BLaER1 (cell line): ENCODE measurements around the gene IL17F.

ENCODE experiments used
- H3K27ac ChIP-seq: shearing (Covaris generic); formaldehyde crosslinking; 2 replicates; pipeline ENCODE4 v1.8.1; 2022
- H3K27me3 ChIP-seq: shearing (Covaris generic); formaldehyde crosslinking; 2 replicates; pipeline ENCODE4 v1.8.1; 2022
- H3K36me3 ChIP-seq: shearing (Covaris generic); formaldehyde crosslinking; 2 replicates; pipeline ENCODE4 v1.8.1; 2022
- H3K4me1 ChIP-seq: shearing (Covaris generic); formaldehyde crosslinking; 2 replicates; pipeline ENCODE4 v1.8.1; 2022
- H3K4me2 ChIP-seq: shearing (Covaris generic); formaldehyde crosslinking; 2 replicates; pipeline ENCODE4 v1.8.1; 2022
- H3K4me3 ChIP-seq: shearing (Covaris generic); formaldehyde crosslinking; 2 replicates; pipeline ENCODE4 v1.8.1; 2022
- H3K9ac ChIP-seq: shearing (Covaris generic); formaldehyde crosslinking; 2 replicates; pipeline ENCODE4 v1.8.1; 2022
- H3K9me3 ChIP-seq: shearing (Covaris generic); formaldehyde crosslinking; 2 replicates; pipeline ENCODE4 v1.8.1; 2022
- H4K20me1 ChIP-seq: shearing (Covaris generic); formaldehyde crosslinking; 2 replicates; pipeline ENCODE4 v1.8.1; 2022
- Cebpa-rat ChIP-seq: shearing (Covaris generic); IDR thresholded peaks from 2 replicates; pipeline ENCODE4 v1.8.1; 2022

Gene IL17F

DNA sequence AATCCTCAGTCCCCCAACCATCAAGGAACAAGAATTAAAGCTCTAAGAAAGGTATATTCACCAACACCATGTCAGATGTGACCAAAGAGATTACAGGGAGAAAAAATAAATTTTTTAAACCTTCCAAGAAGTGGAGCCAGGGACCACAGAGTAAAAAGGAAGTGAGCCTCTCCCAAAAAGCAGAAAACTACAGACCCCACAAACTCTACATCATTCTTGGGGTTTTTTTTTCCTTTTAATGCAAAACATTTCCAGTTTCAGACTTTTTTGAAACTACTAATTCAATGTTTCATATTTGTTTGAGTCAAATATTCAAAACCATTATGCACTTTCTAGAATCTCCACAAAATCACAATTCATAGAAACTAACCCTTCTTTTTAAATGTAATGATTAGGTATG lies 6.8 kb upstream of the IL17F start:
- H3K4me1 ChIP-seq = no peaks in the 10 kb centered on the region
- H4K20me1 ChIP-seq = no peaks in the 10 kb centered on the region
- H3K36me3 ChIP-seq = no peaks in the 10 kb centered on the region
- H3K27me3 ChIP-seq = no peaks in the 10 kb centered on the region
- no peak overlapping the region for H3K9ac ChIP-seq
- H3K4me2 ChIP-seq = no peak overlapping the region
- no peak overlapping the region for H3K4me3 ChIP-seq
- no peak for TF ChIP-seq Cebpa-rat
- H3K9me3 ChIP-seq = no peaks in the 10 kb centered on the region
- no peak overlapping the region for H3K27ac ChIP-seq

DNA sequence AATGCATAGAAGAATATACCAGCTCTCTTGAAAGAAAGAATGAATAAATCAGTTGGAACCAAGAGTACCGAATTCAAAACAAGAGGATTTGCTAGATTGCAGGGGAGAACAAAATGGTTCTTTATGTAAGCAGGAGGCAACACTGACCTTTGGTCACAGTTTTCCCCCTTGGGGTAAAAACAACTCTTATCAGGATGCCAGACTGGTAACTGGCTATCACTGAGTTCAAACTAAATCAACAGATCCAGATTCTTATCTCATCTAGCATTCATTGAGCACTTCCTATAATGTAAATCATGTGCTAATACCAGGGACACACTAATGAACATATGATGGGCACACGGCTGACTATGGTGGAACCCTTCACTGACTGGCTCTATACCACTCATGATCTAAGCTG lies 4.8 kb upstream of the IL17F start:
- TF ChIP-seq Cebpa-rat = no peak
- Histone ChIP-seq H3K9ac (no peak overlapping the region), H3K4me3 (no peak overlapping the region), H3K9me3 (no peaks in the 10 kb centered on the region), H3K27me3 (no peaks in the 10 kb centered on the region), H3K4me1 (no peaks in the 10 kb centered on the region), H3K36me3 (no peaks in the 10 kb centered on the region), H4K20me1 (no peaks in the 10 kb centered on the region), H3K27ac (no peak overlapping the region), H3K4me2 (no peak overlapping the region)

DNA sequence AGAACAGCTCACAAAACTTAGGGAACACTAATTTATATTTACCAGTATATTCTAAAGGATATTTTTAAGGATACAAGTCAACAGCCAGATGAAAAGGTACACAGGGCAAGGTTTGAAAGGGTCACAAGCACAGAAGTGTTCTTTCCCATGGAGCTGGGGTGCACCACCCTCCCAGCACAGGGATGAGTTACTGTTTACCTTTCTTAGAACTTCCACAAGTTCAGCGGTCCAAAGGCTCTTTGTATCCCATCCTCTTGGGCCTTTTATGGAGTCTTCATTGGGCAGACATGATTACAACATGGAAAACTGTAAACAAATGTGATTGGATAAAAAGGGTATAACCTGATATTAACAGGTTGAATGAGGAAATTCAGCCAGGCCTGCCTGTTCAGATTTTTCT lies 1.1 kb upstream of the IL17F start:
- Histone ChIP-seq H3K36me3 (no peaks in the 10 kb centered on the region), H3K4me1 (no peaks in the 10 kb centered on the region), H3K4me2 (no peak overlapping the region), H3K27ac (no peak overlapping the region), H4K20me1 (no peaks in the 10 kb centered on the region), H3K27me3 (no peaks in the 10 kb centered on the region), H3K9me3 (no peaks in the 10 kb centered on the region), H3K9ac (no peak overlapping the region), H3K4me3 (no peak overlapping the region)
- TF ChIP-seq Cebpa-rat = no peak

DNA sequence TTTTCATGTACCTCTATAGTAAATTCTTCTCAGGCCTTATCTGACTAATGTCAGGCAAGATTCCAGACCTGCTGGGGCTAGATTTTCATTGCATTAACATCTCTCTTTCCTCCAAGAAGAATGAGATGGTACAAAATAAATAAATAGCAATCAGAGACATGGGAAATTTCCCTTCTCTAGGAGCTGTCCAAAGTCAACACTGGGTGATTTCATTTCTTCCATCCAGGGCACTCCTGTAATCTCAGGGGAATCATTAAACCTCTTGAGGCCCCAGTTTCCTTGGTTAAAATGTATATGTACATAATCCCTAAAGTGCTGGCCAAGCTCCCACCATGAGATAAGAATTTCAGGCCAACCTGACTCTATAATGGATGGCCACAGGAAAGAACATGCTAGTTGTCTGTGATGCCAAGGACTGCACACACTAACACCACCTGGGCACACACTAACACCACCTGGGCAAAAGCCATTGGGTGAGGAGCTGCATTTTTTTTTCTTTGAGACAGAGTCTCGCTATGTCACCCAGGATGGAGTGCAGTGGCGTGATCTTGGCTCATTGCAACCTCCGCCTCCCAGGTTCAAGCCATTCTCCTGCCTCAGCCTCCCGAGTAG lies 912 bp downstream of the IL17F start:
- no peak for TF ChIP-seq Cebpa-rat
- Histone ChIP-seq H3K4me3 (no peak overlapping the region), H3K4me2 (no peak overlapping the region), H4K20me1 (no peaks in the 10 kb centered on the region), H3K4me1 (no peaks in the 10 kb centered on the region), H3K27ac (no peak overlapping the region), H3K9ac (no peak overlapping the region), H3K36me3 (no peaks in the 10 kb centered on the region), H3K9me3 (no peaks in the 10 kb centered on the region), H3K27me3 (no peaks in the 10 kb centered on the region)

DNA sequence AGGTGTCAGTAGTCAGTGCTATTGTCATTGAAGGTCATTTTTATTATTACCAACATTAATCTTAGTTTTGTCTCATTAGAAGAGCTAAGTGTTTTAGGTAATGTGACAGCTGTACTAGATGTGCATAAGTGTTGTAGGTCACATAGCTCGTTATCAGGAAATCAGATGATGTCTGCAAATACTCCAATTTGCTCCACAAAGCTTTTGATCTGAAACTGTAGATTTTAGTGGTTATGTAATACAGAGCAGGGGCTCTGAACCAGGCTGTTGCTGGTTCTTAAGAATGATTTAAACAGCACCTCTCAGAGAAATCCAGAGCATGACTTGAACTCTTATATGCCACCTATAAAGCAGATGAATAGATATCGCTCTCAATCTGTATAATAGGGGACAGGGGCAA lies 2.5 kb downstream of the IL17F start:
- Histone ChIP-seq H3K4me2 (no peak overlapping the region), H3K27me3 (no peaks in the 10 kb centered on the region), H4K20me1 (no peaks in the 10 kb centered on the region), H3K4me3 (no peak overlapping the region), H3K9me3 (no peaks in the 10 kb centered on the region), H3K9ac (no peak overlapping the region), H3K4me1 (no peaks in the 10 kb centered on the region), H3K27ac (no peak overlapping the region), H3K36me3 (no peaks in the 10 kb centered on the region)
- no peak for TF ChIP-seq Cebpa-rat

DNA sequence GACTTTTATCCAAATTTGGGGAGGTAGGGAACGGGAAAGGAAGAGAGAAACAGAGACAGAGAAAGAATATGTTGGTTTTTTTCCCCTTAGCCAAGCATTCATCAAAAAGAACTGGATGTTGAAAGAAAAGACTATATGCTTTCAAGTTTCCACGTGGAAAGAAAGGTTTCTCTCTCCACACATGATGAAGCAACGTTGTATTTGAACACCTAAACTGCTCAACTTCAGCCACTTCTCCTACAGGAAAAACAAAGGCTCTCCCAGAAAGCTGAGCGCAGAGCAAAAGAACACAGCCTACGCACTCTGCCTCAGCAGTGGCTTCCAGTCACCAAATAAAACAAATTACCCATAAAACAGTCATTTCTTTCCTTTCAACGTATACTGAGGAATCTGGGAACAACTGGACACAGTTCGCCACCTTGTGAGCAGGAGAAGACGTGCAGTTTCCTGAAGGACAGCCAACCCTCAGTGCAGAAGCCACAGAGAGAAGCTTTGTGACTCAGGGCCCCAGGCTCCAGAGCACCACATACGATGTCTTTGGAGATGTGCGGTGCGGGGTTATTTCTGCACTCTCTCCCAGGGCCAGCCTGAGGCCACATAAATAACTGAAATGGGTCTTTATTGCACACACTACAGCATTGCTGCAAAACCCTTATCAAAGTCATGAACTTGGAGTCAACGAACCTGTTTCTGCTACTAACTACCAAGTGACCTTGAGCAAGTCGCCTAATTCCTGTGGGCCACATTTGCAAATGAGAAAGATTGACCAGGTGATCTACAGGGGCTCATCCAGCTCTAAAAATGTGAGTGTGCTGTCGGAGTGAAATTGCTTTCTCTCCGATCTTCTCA lies 10.1 kb downstream of the IL17F start:
- H4K20me1 ChIP-seq = no peaks in the 10 kb centered on the region
- no peak for TF ChIP-seq Cebpa-rat
- H3K4me1 ChIP-seq = 0 out of 2 replicates have a peak, but pooled peaks cover 5% of the 10 kb centered on the region
- H3K4me2 ChIP-seq = 0 out of 2 replicates have a peak overlapping the region, but pooled peaks have one; percentile 4
- H3K9ac ChIP-seq = no peak overlapping the region
- H3K4me3 ChIP-seq = no peak overlapping the region
- H3K36me3 ChIP-seq = no peaks in the 10 kb centered on the region
- no peak overlapping the region for H3K27ac ChIP-seq
- no peaks in the 10 kb centered on the region for H3K9me3 ChIP-seq
- H3K27me3 ChIP-seq = no peaks in the 10 kb centered on the region

DNA sequence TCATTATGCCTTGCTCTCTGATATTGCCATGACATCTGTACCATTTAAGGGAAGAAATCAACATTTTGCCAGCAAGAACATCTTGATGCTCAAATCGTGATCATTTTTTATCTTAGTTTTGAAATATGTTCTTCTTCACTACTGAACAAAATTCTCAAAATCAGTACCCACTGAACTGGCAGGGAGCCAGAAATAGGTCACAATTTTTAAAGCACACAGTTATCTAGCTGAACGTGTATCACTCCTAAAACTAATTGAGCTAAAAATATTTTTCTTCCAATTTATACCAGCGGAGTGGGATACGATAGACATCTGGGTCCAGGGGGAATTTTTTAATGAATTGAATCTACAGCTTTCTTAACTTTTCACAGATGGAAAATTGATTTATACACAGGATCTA lies 11.3 kb downstream of the IL17F start:
- Histone ChIP-seq H3K9ac (no peak overlapping the region), H3K27me3 (no peaks in the 10 kb centered on the region), H3K4me1 (0 out of 2 replicates have a peak, but pooled peaks cover 5% of the 10 kb centered on the region), H3K4me3 (no peak overlapping the region), H3K9me3 (no peaks in the 10 kb centered on the region), H3K36me3 (no peaks in the 10 kb centered on the region), H4K20me1 (no peaks in the 10 kb centered on the region), H3K4me2 (no peak overlapping the region), H3K27ac (no peak overlapping the region)
- TF ChIP-seq Cebpa-rat = no peak

DNA sequence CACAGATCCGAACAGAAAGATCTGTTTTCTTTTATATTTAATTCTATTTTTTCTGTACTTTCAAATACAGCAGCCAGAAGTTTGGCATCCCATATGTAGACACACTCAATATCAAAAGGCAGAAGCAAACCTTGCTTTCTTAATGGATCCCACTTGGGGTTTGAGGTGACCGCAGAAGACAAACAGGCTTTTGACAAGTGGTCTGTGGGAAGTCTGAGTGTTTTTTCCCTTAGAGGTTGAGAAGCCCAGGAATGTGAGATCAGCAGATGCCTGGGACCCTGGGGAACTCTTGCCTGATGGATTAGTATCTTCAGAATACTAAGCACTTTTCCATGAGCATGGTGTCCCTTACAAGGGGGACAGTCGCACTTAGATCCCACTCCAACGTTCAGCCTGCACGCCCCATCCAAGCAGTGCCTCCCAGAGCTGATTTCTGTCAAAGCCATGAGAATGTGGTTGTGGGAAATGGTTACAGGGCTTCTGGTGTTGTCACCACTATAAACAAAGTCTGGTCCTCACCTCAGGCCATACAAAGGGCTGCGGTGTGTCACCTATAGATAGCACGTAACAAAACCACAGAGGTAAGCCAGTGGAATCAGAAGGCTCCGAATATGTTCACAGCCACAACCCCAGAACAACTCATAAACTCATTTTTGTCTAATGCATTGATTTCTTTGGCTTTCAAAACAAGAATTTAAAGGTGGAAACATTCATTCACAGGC lies 12.7 kb downstream of the IL17F start:
- Histone ChIP-seq H3K36me3 (no peaks in the 10 kb centered on the region), H3K9me3 (no peaks in the 10 kb centered on the region), H3K4me2 (no peak overlapping the region), H3K9ac (no peak overlapping the region), H3K4me1 (0 out of 2 replicates have a peak, but pooled peaks cover 5% of the 10 kb centered on the region), H4K20me1 (no peaks in the 10 kb centered on the region), H3K4me3 (no peak overlapping the region), H3K27ac (no peak overlapping the region), H3K27me3 (no peaks in the 10 kb centered on the region)
- TF ChIP-seq Cebpa-rat = no peak

DNA sequence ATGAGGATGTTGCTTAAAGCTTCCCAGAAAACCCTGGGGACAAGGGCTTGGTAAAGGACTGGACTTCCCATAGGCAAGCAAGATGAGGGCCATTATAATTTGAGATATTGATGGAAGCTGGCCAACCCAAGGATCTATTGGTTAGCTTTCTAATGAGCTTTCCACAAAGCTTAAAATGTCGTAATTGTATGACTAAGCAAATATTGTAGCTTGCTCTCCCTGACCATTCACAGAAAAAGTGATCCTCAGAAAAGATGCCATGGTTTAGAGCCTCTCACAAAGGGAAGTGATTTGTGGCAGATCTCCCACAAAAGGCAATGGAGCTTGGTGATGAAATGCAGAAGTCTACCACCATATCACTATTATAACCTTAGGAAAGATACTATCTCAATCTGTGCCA lies 13.6 kb downstream of the IL17F start:
- no peak for TF ChIP-seq Cebpa-rat
- no peak overlapping the region for H3K4me2 ChIP-seq
- no peaks in the 10 kb centered on the region for H3K36me3 ChIP-seq
- H3K9ac ChIP-seq = no peak overlapping the region
- H3K4me1 ChIP-seq = 0 out of 2 replicates have a peak, but pooled peaks cover 5% of the 10 kb centered on the region
- H3K27ac ChIP-seq = no peak overlapping the region
- H3K9me3 ChIP-seq = no peaks in the 10 kb centered on the region
- no peaks in the 10 kb centered on the region for H3K27me3 ChIP-seq
- no peak overlapping the region for H3K4me3 ChIP-seq
- H4K20me1 ChIP-seq = no peaks in the 10 kb centered on the region

DNA sequence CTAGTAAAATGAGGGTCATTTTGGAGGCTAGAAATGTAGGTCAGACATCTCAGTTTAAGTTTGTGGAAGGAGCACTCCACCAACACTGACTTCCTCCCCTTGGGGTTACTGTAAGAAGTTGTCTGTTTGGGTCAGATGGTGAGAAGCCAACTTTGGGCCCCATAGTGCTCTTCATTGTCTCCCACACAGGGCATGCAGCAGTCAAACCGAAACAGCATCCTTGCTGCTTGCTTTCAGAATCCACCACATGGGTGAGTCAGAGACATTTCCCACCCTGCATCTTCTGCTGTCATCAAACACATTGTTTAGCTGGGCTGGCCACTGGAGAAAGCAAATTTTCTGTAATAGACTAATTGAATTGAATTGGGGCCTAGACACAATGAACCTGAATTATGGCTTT lies 16.8 kb downstream of the IL17F start:
- no peak for TF ChIP-seq Cebpa-rat
- H3K36me3 ChIP-seq = no peaks in the 10 kb centered on the region
- no peaks in the 10 kb centered on the region for H3K27me3 ChIP-seq
- H3K4me3 ChIP-seq = no peak overlapping the region
- H3K4me1 ChIP-seq = 0 out of 2 replicates have a peak, but pooled peaks cover 5% of the 10 kb centered on the region
- H3K27ac ChIP-seq = no peak overlapping the region
- no peaks in the 10 kb centered on the region for H4K20me1 ChIP-seq
- no peaks in the 10 kb centered on the region for H3K9me3 ChIP-seq
- H3K9ac ChIP-seq = no peak overlapping the region
- H3K4me2 ChIP-seq = no peak overlapping the region
